Measurements from ENCODE around the gene OSM.

DNA sequence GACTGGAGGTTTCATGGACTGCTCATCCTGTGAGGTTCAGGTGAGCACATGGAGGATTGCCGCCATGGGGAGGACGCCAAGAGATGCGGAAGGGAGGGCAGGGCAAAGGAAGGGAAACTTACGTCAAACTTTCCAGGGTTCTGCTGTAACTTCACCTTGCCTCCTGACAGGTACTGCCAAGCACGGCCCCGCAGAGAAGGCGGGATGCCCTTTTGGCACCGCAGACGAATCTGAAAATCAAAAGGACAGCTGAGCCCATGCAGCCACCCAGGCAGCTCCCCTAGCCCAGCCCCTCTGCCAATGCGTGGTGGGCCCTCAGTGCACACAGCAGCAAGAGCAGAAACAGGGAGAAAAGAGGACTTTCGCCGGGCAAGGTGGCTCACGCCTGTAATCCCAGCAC, 32.7 kb upstream of the OSM start:
- TF ChIP-seq GATA2 (IDR thresholded peaks at IDR 0.05; ENCODE audit: low read depth, low read length): no peak
- no peak for TF ChIP-seq GATA3 (IDR thresholded peaks at IDR 0.05; ENCODE audit: low read depth, low read length)
